ENCODE results near the gene BDKRB2. TPM values are rescaled to one million over a fixed set of nuclear protein-coding genes. Genes with fewer than 3 reads are reported as not detected.

BDKRB2 gene
- total RNA-seq, 1 donor, result under 0.01 TPM

- DNase-seq (ENCODE audit: low read depth in 2 of 3, low spot score in 2 of 3), result no peak
These were observed 6.7 kb upstream of the BDKRB2 start for GRCh38 chr14:96197969-96198368.

GRCh38 chr14:96198430-96199130 lies 6.1 kb upstream of the BDKRB2 start:
- no peak for DNase-seq (ENCODE audit: low read depth in 2 of 3, low spot score in 2 of 3)

- DNase-seq (ENCODE audit: low read depth in 2 of 3, low spot score in 2 of 3), result no peak
These were observed 3.5 kb upstream of the BDKRB2 start for GRCh38 chr14:96201157-96201556.

- no peak for DNase-seq (ENCODE audit: low read depth in 2 of 3, low spot score in 2 of 3)
These were observed 2.7 kb upstream of the BDKRB2 start for GRCh38 chr14:96201965-96202364.

- DNase-seq (ENCODE audit: low read depth in 2 of 3, low spot score in 2 of 3), result no peak
These were observed 2.1 kb upstream of the BDKRB2 start for GRCh38 chr14:96202441-96203094.

GRCh38 chr14:96203116-96203515 lies 1.5 kb upstream of the BDKRB2 start:
- no peak for DNase-seq (ENCODE audit: low read depth in 2 of 3, low spot score in 2 of 3)

GRCh38 chr14:96203635-96204034 lies 1.0 kb upstream of the BDKRB2 start:
- DNase-seq (ENCODE audit: low read depth in 2 of 3, low spot score in 2 of 3), result no peak

GRCh38 chr14:96205059-96205977 lies 679 bp downstream of the BDKRB2 start:
- DNase-seq (ENCODE audit: low read depth in 2 of 3, low spot score in 2 of 3), result no peak

- DNase-seq (ENCODE audit: low read depth in 2 of 3, low spot score in 2 of 3), result peak in 1 of 3 donors; percentile 16
These were observed 1.3 kb downstream of the BDKRB2 start for GRCh38 chr14:96205978-96206360.

- DNase-seq (ENCODE audit: low read depth in 2 of 3, low spot score in 2 of 3), result no peak
These were observed 1.8 kb downstream of the BDKRB2 start for GRCh38 chr14:96206461-96206860.

GRCh38 chr14:96207686-96208085 lies 3.0 kb downstream of the BDKRB2 start:
- no peak for DNase-seq (ENCODE audit: low read depth in 2 of 3, low spot score in 2 of 3)

- no peak for DNase-seq (ENCODE audit: low read depth in 2 of 3, low spot score in 2 of 3)
These were observed 4.1 kb downstream of the BDKRB2 start for GRCh38 chr14:96208739-96209138.

- no peak for DNase-seq (ENCODE audit: low read depth in 2 of 3, low spot score in 2 of 3)
These were observed 7.5 kb downstream of the BDKRB2 start for GRCh38 chr14:96212140-96212539.

- DNase-seq (ENCODE audit: low read depth in 2 of 3, low spot score in 2 of 3), result no peak
These were observed 8.3 kb downstream of the BDKRB2 start for GRCh38 chr14:96212896-96213295.

GRCh38 chr14:96213871-96214465 lies 9.3 kb downstream of the BDKRB2 start:
- no peak for DNase-seq (ENCODE audit: low read depth in 2 of 3, low spot score in 2 of 3)

- no peak for DNase-seq (ENCODE audit: low read depth in 2 of 3, low spot score in 2 of 3)
These were observed 10.2 kb downstream of the BDKRB2 start for GRCh38 chr14:96214793-96215192.

GRCh38 chr14:96215452-96216244 lies 11.0 kb downstream of the BDKRB2 start:
- DNase-seq (ENCODE audit: low read depth in 2 of 3, low spot score in 2 of 3), result no peak

- DNase-seq (ENCODE audit: low read depth in 2 of 3, low spot score in 2 of 3), result no peak
These were observed 12.0 kb downstream of the BDKRB2 start for GRCh38 chr14:96216627-96217026.

GRCh38 chr14:96217376-96217913 lies 12.8 kb downstream of the BDKRB2 start:
- DNase-seq (ENCODE audit: low read depth in 2 of 3, low spot score in 2 of 3), result no peak

GRCh38 chr14:96221109-96221650 lies 16.5 kb downstream of the BDKRB2 start:
- no peak for DNase-seq (ENCODE audit: low read depth in 2 of 3, low spot score in 2 of 3)
